GM21360 (cell line): ENCODE measurements around the gene PLB1.

Source experiments
- ATAC-seq: cut with Tn5 transposase; IDR thresholded peaks from one replicate; pipeline ENCODE4 v1.9.1; 2021; ENCODE audit warnings: mild to moderate bottlenecking, moderate library complexity; ENCODE audit not compliant: unreplicated experiment

The PLB1 gene

GRCh38 chr2:28681606-28682005 lies 185.7 kb downstream of the PLB1 start:
- no peak for ATAC-seq

GRCh38 chr2:28683100-28683706 lies 187.3 kb downstream of the PLB1 start:
- no peak for ATAC-seq

GRCh38 chr2:28684142-28684858 lies 188.4 kb downstream of the PLB1 start:
- ATAC-seq, result no peak

- no peak for ATAC-seq
Measured at GRCh38 chr2:28687171-28687570, 191.3 kb downstream of the PLB1 start.

- no peak for ATAC-seq
Measured at GRCh38 chr2:28687640-28688385, 192.0 kb downstream of the PLB1 start.

GRCh38 chr2:28688818-28689217 lies 193.0 kb downstream of the PLB1 start:
- no peak for ATAC-seq

GRCh38 chr2:28689771-28690170 lies 193.9 kb downstream of the PLB1 start:
- no peak for ATAC-seq

GRCh38 chr2:28692411-28692810 lies 196.6 kb downstream of the PLB1 start:
- no peak for ATAC-seq

GRCh38 chr2:28693223-28693622 lies 197.4 kb downstream of the PLB1 start:
- ATAC-seq, result no peak
